NCI-H774 (cell line): ENCODE measurements around the gene GRAMD2B.
"Not testable (repeated sequence)": the region's sequence is repeated elsewhere in the genome, so short reads cannot be mapped to it uniquely, and the experiment has no call there.

ENCODE experiments used
- DNase-seq: peaks from one replicate; lab custom pipeline; 2025; lab: John Stamatoyannopoulos, UW

The GRAMD2B gene

GRCh38 chr5:126413856-126414255 is 9.4 kb upstream of the GRAMD2B start:
- no peak for DNase-seq

DNA sequence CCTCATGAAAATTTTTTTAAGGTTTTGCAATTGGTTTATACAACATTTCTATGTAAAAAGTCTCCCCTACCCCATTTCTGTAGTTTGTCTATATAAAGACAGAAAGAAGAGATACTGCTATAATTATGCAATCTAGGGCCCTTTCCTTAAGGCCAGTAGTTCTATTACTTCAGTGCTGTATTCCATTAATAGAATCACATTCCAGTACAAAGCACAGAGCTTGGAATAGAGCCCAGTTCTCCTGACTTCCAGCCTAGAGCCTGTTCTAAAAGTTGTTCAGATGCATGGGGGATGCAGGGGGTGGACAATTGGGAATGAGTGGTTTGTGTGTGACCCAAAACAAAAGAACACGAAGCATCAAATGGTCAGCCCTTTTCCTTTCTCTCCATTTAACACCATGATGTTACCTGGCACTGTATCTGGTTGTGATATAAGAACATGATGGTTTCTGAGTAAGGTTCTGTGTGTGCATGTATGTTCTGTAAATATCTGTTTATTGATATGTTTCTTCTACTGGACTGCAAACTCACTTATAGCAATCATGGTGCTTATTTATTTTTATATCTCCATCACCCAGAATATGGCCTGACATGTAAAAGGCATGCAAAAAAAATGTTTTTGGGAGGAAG is 8.2 kb upstream of the GRAMD2B start:
- DNase-seq = no peak

DNA sequence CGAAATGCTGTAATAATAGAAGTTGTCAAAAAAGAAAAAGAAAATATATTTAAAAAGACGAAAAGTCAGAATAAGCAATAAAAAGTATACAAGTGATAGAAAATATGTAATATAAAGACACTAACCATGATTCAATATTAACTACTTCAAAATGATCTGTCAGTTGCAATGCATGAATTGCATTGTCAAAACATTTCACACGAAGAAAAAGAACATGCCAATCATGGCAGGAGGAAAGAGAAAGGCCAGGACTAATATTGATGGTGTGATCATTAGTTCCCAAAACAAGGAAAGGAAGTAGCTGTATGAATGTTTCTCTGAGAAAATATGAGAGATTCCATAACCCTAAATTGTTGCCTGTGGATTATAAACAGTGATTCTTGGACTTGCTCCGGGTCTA is 7.4 kb upstream of the GRAMD2B start:
- no peak for DNase-seq

- DNase-seq = no peak
Measured at GRCh38 chr5:126416266-126416925, 6.8 kb upstream of the GRAMD2B start.

DNA sequence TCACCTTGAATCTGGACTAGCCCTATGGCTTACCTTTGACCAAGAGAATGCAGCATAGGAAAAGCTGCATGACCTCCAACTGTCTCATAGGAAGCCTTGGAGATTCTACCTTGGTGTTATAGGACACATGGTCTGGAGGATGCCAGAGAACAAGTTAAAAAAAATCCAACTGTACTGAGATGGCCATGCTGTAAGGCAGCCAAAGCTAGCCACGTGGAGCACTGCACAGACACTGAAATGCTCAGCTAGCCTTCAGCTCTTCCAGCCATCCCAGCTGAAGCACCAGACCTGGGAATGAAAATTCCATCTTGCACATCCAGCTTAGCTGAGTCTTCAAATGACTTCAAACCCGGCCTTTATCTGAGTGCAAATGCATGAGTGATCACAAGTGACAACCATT is 6.0 kb upstream of the GRAMD2B start:
- no peak for DNase-seq

- no peak for DNase-seq
Measured at GRCh38 chr5:126419102-126419501, 4.1 kb upstream of the GRAMD2B start.

- DNase-seq = no peak
Measured at GRCh38 chr5:126428421-126428820, 5.2 kb downstream of the GRAMD2B start.

- no peak for DNase-seq
Measured at GRCh38 chr5:126430631-126431030, 7.4 kb downstream of the GRAMD2B start.

- no peak for DNase-seq
Measured at GRCh38 chr5:126433701-126434100, 10.5 kb downstream of the GRAMD2B start.

GRCh38 chr5:126435261-126435660 is 12.1 kb downstream of the GRAMD2B start:
- DNase-seq = no peak

GRCh38 chr5:126435714-126436113 is 12.5 kb downstream of the GRAMD2B start:
- DNase-seq = no peak

DNA sequence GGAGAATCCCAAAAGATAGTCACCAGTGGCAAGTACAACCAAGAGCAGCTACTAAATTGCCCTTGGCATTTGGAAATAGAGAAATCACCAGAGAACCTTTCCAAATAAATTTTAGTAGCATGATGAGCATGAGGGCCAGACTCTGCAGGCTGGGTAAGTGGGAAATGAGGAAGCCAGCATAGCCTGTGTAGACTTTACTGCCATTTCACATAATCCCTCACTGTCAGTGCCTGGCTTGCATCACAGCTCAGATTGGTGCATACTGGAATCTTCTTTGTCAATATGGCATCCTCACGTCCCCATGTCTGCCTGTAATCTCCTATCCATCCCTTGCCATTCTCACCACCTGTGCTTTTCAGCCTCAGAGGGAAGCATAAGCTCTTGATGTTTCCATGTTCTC is 14.5 kb downstream of the GRAMD2B start:
- DNase-seq = no peak

- DNase-seq = no peak
Measured at GRCh38 chr5:126438267-126438666, 15.1 kb downstream of the GRAMD2B start.

DNA sequence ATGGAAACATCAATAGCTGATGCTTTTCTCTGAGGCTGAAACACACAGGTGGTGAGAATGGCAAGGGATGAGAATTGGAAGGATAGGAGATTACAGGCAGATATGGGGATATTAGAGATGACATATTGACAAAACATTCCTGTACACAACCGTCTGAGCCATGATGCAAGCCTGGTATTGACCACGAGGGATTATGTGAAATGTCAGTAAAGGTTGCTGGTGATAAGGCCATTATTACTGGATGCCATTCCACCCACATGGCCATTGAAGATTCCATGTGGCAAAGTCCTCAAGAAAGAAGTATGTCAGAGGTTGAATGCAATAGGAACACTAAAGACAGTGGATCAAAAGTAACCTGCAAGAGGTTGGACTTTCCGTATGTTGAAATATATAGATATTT is 15.7 kb downstream of the GRAMD2B start:
- DNase-seq = no peak

DNA sequence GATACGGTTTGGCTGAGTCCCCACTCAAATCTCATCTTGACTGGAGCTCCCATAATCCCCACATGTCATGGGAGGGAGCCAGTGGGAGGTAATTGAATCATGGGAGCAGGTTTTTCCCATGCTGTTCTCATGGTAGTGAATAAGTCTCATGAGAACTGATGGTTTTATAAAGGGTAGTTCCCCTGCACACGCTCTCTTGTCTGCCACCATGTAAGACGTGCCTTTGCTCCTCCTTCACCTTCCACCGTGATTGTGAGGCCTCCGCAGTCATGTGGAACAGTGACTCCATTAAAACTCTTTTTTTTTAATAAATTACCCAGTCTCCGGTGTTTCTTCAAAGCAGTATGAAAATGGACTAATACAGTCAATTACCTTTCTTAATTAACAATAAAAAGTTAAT is 16.5 kb downstream of the GRAMD2B start:
- not testable (repeated sequence) for DNase-seq

- no peak for DNase-seq
Measured at GRCh38 chr5:126441230-126441629, 18.0 kb downstream of the GRAMD2B start.

DNA sequence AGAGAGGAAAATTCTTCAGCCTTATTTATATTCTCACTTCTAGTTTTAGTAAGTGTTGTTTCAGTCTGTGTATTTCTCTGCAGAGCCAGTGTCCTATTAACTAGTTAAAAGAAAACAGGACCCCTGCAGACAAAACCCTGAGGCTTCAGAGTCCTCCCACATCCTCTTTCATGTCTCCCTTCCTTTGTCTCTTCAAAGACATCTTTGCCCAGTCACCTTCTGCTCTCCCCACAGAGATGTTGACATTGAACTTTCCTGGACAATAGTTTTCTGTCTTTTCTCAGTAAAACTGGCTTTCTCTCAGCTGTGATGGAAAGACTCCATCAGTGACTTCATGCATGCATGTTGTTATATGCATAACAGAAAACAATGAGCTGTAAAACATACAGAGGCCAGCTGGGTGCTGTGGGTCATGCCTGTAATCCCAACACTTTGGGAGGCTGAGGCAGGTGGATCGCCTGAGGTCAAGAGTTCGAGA is 20.2 kb downstream of the GRAMD2B start:
- DNase-seq = no peak

GRCh38 chr5:126444137-126444536 is 20.9 kb downstream of the GRAMD2B start:
- no peak for DNase-seq

GRCh38 chr5:126445502-126446174 is 22.4 kb downstream of the GRAMD2B start:
- DNase-seq = no peak

DNA sequence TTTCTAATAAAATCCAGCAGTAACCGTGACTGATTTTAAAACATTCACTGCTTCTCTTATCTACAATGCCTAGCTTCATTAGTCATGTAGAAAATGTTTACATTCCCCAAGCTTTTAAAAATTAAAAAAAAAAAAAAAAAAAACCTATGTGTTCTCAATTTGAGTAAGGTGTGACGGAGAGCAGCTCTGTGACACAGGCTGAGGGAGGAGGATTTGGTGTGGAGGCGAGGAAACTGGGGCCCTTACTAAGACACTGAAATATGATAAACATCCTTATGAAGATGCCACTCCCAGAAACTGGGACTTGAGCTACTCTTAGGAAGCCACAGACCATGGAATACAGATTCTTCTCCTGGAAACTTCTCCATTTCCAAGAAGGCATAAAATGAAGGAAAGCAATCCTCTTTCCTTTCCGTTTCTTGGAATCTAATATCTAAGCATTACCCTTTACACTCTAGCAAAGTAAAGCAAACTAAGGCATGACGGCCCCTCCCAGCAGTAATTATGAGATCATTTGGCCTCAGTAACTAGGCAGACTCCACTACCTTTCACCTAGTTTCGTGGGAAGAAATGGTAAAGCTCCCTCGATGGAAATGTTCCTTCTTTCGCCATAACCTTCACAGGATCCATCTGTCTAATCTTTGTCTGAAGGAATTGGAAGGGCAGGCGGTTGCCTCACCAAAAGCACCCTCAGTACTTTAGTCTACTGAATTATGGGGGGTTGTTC is 23.5 kb downstream of the GRAMD2B start:
- no peak for DNase-seq

DNA sequence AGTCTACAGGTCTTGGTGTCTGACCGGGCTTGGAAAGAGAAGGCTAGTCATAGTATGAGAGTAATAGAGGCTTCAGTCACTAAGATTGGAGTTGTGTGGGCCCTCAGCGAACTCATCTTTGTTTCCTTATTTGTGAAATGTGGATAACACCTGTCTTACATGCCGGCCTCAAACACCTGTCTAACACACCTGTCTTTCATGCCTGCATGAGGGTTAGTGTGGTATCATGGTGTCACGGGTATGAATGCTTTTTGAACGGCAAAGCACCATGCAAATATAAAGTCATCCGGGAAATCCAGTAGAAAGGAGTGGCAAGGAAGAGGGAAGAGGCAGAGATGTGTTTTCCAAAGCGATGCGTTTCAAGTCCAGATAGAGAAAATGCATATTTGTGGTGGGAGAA is 25.5 kb downstream of the GRAMD2B start:
- no peak for DNase-seq

DNA sequence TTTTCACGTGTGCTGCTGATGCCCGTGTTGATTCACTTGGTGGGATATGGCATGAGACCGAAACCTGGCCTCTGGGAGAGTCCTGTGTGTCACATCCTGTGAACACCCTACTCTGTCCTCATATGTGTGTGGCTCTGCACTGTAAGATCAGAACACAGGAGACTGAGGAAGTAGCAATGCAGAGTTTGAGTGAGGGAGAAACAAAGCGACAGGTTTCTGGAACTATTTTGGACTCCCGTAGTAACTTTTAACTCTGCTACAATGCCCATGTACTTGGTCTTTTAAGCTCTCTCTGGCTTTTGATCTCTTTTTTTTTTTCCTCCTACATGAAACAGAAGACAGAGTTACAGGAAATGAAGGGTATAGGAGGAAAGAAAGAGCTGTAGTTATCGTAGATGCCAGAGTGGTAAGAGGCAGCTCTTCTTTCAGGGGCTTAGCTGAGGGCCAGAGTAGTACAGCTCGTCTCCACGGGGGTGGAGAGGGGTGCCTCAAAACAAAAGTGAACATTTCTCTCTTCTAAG is 26.6 kb downstream of the GRAMD2B start:
- no peak for DNase-seq
